Stimulated activated CD8-positive, alpha-beta memory T cell treated with anti-CD3 and anti-CD28 coated beads, Interleukin-7, amount 100 ng/mL, for 24 hours (primary cell): Measurements from ENCODE around the gene MUCL1.

Experiments used
- DNase-seq: peaks from one replicate; pipeline ENCODE4 v3.0.0-alpha.2; 2020; ENCODE audit warnings: low read depth

Gene MUCL1

GRCh38 chr12:54891717-54892478 lies 37.6 kb downstream of the MUCL1 start:
- DNase-seq = no peak
